Right forelimb (tissue), 1 donor: ENCODE measurements around the gene ARRB1.
"Not testable (repeated sequence)": the region's sequence is repeated elsewhere in the genome, so short reads cannot be mapped to it uniquely, and the experiment has no call there.

Experiments used
- DNase-seq: peaks from one replicate; pipeline ENCODE4 v3.0.0-alpha.2; 2018

Gene ARRB1

GRCh38 chr11:75371949-75372876 lies 20.8 kb upstream of the ARRB1 start:
- DNase-seq = no peak

DNA sequence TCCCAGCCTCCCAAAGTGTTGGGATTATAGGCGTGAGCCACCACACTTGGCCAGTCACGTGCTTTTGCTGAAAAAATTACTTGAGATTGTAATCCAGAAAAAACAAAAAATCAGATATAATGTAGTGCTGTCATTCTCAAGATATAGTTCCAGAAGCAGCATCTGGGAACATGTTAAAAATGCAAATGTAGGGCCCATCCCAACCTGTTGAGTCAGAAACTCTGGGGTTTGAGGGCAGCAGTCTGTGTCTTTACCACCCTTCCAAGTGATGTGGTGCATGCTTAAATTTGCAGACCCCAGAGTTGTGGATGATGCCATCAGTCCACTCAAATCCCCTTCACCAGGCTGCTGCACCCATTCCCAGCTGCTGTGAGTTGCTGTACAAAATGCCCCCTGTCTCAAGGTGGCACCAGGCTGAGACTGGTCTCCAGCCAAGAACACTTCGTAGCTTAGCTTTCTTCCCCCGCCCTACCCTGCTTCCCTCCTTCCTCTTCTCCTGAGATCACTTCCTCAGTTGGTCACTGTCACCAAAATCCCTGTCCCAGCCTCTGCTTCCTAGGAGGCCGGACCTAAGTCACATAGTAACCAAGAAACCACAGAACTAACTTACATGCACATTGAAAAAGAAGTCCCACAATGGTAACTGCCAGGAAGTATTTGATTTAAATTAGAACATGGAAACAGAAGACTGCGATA lies 18.2 kb upstream of the ARRB1 start:
- no peak for DNase-seq

DNA sequence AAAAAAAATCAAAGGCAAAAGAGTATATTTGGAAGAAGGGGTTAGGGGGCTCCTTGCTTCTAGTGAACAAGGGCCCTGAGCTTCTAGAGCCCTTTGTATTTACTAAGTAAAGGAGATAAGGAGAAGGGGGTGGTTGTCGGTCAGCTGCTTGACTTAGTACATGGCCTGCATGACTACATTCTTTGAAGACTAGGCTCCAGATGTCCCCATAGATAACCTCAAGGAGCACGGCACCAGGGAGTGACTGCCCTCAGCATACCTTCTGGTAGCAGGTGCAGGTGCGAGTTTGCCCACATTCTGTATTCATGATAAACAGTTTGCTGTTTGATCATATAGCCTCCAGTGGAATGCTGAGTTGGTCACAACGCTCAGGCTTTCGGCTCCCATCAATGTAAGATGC lies 15.4 kb upstream of the ARRB1 start:
- not testable (repeated sequence) for DNase-seq

GRCh38 chr11:75365711-75366181 lies 14.3 kb upstream of the ARRB1 start:
- DNase-seq = no peak

GRCh38 chr11:75362285-75362684 lies 10.8 kb upstream of the ARRB1 start:
- DNase-seq = not testable (repeated sequence)

DNA sequence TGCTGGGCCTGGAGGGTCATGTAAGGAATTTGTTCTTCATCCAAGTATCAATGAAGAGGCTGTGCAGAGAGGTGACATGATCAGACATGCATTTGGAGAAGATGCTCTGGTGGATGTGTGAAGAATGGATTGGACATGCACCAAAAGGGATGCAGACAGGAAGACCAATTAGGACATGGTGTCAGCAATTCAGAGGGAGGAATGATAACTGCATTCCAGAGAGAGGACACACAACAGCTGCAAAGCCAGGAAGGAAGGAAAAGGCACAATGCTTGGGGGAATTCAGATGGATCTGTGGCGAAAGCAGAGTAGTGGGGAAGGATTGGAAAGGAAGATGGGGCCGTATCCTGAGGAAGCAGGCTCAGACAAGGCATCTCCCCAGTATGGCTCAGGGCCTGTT lies 5.2 kb upstream of the ARRB1 start:
- DNase-seq = no peak

DNA sequence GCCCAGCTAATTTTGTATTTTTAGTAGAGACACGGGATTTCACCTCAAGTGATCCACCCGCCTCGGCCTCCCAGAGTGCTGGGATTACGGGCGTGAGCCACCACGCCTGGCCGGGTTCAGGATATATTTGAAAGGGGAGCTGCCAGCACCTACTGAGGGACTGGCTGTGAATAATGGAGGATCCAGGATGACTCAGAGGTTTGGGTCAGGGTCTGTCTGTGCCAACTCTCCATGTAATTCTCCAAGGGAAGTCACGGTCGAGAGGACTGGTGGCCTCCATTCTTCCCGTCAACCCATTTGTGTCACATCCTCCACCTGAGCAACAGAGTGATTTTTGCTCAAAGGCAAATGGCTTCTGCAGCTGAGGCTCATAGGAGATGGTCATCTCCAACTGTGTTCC lies 3.6 kb upstream of the ARRB1 start:
- no peak for DNase-seq

- no peak for DNase-seq
Observed at GRCh38 chr11:75352588-75353206, 1.2 kb upstream of the ARRB1 start.

DNA sequence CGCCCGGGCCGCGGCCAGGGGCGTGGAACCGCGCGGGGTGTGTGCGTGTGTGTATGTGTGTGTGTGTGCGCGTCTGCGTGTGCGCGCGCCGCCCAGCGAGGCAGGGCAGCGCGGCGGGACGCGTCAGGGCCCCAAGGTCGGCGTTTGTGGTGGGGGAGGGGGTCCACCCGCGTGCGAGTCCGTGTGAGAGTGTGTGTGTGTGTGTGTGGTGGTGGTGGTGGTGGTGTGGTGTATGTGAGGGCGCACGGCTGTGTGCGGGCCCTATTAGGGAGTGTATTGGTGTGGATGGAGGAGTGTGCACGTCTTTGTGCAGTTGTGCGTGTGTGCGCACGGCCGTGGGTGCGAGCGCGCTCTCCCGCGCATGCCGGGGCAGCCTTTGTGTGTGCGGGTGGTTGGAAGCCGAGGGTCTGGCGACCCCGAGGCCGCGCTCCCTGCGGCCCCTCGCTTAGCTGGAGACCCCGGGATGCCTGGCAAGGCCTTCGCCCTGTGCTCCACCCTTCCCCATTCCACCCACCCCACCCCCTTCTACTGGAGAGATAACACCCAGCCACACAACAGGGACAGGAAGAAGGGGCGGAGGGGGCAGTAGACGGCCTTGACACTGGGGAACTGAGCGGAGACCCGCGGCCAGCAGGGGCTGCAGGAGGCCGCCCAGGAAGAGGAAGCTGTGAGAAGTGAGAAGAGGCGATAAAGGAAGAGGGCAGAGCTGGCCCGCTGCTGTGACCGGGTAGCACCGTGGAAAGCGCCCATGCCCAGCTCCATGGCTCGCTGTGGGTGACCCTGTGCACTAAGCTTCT lies 528 bp upstream of the ARRB1 start:
- DNase-seq = peak; percentile 73

GRCh38 chr11:75350743-75351540 lies 519 bp downstream of the ARRB1 start:
- peak; percentile 68 for DNase-seq

DNA sequence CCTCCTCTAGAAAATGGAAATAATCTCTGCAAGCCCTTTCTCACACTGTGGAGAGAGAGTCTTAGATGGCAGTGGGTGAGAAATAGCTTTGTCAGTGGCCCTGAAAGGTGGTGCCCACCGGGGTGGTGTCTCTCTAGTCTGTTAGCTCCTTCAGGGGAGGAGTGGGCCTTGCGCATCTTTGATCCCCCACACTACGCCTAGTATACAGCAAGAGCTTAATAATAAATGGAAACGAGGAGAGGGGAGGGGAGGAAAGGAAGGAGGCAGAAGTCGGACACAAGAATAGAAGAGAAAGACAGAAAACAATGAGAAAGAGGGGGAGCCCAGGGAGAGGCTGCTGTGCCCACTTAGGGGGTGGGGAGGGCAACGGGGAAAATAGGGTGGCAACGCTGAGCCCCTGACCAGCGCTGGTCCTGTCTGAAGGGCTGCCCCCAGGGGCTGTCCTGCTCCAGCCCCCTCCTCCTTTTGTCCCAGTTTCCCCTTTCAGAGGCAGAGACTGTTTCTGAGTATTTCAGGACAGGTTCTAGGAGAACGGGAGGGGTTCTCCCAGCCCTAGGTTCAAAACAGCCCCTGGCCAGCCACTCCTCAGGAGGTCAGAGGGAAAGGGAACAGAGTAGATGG lies 1.2 kb downstream of the ARRB1 start:
- DNase-seq = no peak

GRCh38 chr11:75349521-75350116 lies 1.8 kb downstream of the ARRB1 start:
- no peak for DNase-seq

- no peak for DNase-seq
Observed at GRCh38 chr11:75347781-75348566, 3.5 kb downstream of the ARRB1 start.

DNA sequence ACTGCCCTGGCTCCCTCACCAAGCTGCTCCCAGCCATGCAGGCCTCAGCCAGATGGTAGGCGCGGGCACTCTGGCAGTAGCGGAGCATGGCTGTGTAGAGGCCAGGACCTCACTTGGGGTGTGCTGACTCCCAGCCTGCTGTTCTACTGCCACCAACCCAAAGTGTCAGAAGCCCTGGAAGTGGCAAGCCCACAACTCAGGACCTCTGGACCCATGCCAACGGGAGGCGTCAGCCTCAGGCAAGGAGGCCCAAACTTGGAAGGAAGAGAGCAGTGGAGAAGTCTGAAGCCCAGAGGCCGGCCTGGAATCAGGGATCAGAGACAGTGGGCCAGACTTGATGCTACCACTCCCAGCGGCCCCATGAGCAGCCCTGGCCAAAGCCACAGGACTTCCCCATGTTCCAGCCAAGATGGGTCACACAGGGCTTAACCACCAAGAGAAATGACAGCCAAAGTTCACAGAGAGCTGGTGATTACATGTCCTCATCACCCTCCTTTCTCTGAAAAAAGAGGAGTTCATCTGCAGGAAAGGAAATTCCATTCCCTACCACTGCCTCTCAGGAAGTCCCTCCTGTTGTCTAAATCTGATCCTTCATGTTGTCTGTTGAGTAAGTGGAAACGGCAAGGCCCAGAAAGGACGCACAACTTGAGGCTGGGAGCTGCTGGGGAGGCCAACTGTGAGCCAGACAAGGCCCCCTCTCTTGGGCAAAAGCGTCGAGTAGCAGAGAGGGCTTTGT lies 4.4 kb downstream of the ARRB1 start:
- no peak for DNase-seq

GRCh38 chr11:75346296-75346695 lies 5.2 kb downstream of the ARRB1 start:
- no peak for DNase-seq

DNA sequence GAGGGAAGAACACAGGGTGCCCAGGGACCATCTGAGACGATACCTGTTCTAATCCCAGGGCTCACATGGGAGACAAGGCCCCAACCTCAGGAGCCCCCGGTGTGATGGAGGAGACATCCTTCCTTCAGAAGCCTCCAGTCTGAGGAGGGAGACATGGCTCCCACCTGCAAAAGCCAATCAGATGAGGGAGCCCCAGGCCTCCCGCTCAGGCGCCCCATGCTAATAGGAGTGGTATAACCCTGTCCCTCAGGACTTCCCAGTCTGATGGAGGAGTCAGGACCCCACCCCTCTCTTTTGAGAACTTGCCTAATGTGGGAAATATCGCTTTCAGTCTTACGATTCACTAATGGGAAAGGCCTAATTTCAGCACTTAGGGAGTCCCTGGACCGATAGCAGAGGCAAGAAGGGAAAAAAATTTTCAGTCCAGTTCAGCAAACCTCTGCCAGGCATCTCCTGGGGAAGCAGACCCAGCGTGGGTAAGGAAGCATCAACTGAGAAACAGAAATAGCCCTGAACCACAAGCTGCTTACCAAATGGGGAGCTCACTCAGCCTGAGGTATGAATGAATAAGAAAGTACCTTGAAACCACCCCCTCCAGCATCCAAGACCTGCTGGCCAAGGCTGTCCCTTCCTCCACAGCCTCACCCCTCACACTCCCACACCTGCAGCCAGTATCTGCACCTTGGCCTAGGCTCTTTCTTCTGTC lies 5.9 kb downstream of the ARRB1 start:
- no peak for DNase-seq

DNA sequence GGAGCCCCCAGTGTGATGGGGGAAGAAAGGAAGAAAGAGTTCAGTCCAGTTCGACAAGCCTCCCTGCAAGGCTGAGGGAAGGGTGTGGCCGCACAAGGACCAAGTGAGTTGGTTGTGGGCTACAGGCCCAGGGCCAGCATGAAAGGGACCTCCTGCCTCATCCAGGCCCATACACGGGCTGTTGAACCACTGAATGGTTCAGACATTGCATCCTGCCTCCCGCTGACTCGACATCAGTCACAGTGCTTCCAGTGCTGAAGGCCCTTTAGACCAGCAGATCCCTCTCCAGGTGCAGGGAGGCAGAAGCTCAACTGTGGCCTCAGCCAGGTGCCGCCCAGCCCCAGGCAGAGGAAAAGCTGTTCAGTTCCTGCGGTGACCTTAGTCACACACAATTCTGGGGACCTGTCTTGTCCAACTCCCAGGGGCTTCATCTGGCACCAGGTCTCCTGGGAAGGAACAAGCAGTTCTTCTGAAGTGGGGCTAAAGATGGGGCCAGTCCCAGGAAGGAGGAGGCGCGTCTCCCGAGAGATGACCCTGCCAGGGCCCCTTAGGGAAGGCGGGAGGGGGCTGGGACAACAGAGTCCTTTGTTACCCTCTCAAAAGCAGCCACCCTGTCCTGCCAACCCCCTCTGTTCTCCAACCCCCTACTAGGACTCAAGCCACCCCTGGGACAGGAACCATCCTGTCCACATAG lies 6.6 kb downstream of the ARRB1 start:
- DNase-seq = no peak

DNA sequence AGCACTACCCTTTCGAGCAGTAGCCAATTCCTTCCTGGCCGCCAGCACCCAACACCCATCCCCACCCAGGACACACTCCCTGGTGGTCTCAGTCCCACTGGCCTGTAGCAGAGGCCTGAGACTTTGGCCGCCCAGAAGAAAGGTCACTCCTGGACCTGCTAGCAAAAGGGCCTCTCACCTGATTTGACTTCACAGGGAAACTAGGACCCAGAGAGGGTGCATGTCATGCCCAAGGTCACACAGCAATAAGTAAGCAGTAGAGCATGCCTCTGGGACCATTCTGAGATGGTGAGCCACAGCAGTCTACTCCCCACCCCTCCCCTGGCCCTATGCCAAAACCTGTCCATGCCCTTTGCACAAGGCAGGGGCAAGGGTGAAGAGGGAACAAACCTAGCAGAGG lies 7.3 kb downstream of the ARRB1 start:
- DNase-seq = no peak
